HEK293 (cell line): ENCODE data around the gene TMEM100.

ENCODE experiments used
- EGR2 ChIP-seq: fragments of 450-650 bp; formaldehyde crosslinking; IDR thresholded peaks from 2 replicates; pipeline ENCODE4 v1.5.1; 2016; ENCODE audit warnings: low read depth, missing biosample characterization, missing genetic modification characterization
- IKZF3 ChIP-seq: fragments of 450-650 bp; IDR thresholded peaks from 2 replicates; pipeline ENCODE4 v1.5.0; 2018; ENCODE audit warnings: missing biosample characterization, mild to moderate bottlenecking, missing genetic modification characterization, moderate library complexity
- INSM2 ChIP-seq: fragments of 450-650 bp; formaldehyde crosslinking; IDR thresholded peaks from 2 replicates; pipeline ENCODE4 v1.5.1; 2016; ENCODE audit warnings: missing biosample characterization, missing genetic modification characterization
- PRDM10 ChIP-seq: fragments of 450-650 bp; formaldehyde crosslinking; IDR thresholded peaks from 2 replicates; pipeline ENCODE4 v1.5.1; 2016; ENCODE audit warnings: missing biosample characterization, missing genetic modification characterization
- SCRT2 ChIP-seq: fragments of 450-650 bp; formaldehyde crosslinking; IDR thresholded peaks from 2 replicates; pipeline ENCODE4 v1.5.1; 2016; ENCODE audit warnings: missing biosample characterization, missing genetic modification characterization
- ZBTB44 ChIP-seq: fragments of 450-650 bp; IDR thresholded peaks from 2 replicates; pipeline ENCODE4 v1.5.1; 2018; ENCODE audit warnings: missing biosample characterization, mild to moderate bottlenecking, missing genetic modification characterization
- ZEB2 ChIP-seq: fragments of 450-650 bp; formaldehyde crosslinking; IDR thresholded peaks from 2 replicates; pipeline ENCODE4 v1.5.1; 2016; ENCODE audit warnings: missing biosample characterization, missing genetic modification characterization
- ZIC2 ChIP-seq: fragments of 450-650 bp; formaldehyde crosslinking; IDR thresholded peaks from 2 replicates; pipeline ENCODE4 v1.5.1; 2016; ENCODE audit warnings: missing biosample characterization, missing genetic modification characterization
- ZNF175 ChIP-seq: fragments of 450-650 bp; formaldehyde crosslinking; IDR thresholded peaks from 2 replicates; pipeline ENCODE4 v1.5.1; 2016; ENCODE audit warnings: missing biosample characterization, missing genetic modification characterization
- ZNF18 ChIP-seq: fragments of 450-650 bp; formaldehyde crosslinking; IDR thresholded peaks from 2 replicates; pipeline ENCODE4 v1.5.1; 2016; ENCODE audit warnings: missing biosample characterization, missing genetic modification characterization
- ZNF280D ChIP-seq: fragments of 450-650 bp; formaldehyde crosslinking; IDR thresholded peaks from 2 replicates; pipeline ENCODE4 v1.5.1; 2016; ENCODE audit warnings: missing biosample characterization, missing genetic modification characterization
- ZNF350 ChIP-seq: fragments of 450-650 bp; formaldehyde crosslinking; IDR thresholded peaks from 2 replicates; pipeline ENCODE4 v1.5.0; 2017; ENCODE audit warnings: missing biosample characterization, mild to moderate bottlenecking, missing genetic modification characterization
- ZNF362 ChIP-seq: fragments of 450-650 bp; formaldehyde crosslinking; IDR thresholded peaks from 2 replicates; pipeline ENCODE4 v1.5.1; 2016; ENCODE audit warnings: missing biosample characterization, missing genetic modification characterization
- ZNF366 ChIP-seq: fragments of 450-650 bp; formaldehyde crosslinking; conservative IDR thresholded peaks from 2 replicates; pipeline ENCODE4 v1.5.1; 2016; ENCODE audit warnings: missing biosample characterization, missing genetic modification characterization
- ZNF600 ChIP-seq: fragments of 450-650 bp; formaldehyde crosslinking; IDR thresholded peaks from 2 replicates; pipeline ENCODE4 v1.5.1; 2016; ENCODE audit warnings: missing biosample characterization, missing genetic modification characterization
- ZNF843 ChIP-seq: fragments of 450-650 bp; formaldehyde crosslinking; IDR thresholded peaks from 2 replicates; pipeline ENCODE4 v1.5.1; 2016; ENCODE audit warnings: missing biosample characterization, missing genetic modification characterization
- ZSCAN16 ChIP-seq: fragments of 450-650 bp; formaldehyde crosslinking; IDR thresholded peaks from 2 replicates; pipeline ENCODE4 v1.5.1; 2016; ENCODE audit warnings: missing biosample characterization, missing genetic modification characterization
- TF ChIP-seq, protein P1 (sequence below): fragments of 450-650 bp; formaldehyde crosslinking; IDR thresholded peaks from 2 replicates; pipeline ENCODE4 v1.5.1; 2016; ENCODE audit warnings: missing biosample characterization, missing genetic modification characterization
- TF ChIP-seq, protein P2 (sequence below): fragments of 450-650 bp; formaldehyde crosslinking; IDR thresholded peaks from 2 replicates; pipeline ENCODE4 v1.5.1; 2016; ENCODE audit warnings: missing biosample characterization, missing genetic modification characterization

TMEM100 gene

GRCh38 chr17:55731586-55732250, 9.1 kb upstream of the TMEM100 start (continued):
- no peak for TF ChIP-seq EGR2 (tag by site-specific recombination)
- TF ChIP-seq ZEB2 = peak; percentile 40; the same call in 1 of the 2 replicates
- peak; percentile 76 for TF ChIP-seq IKZF3 (tag by site-specific recombination)
- TF ChIP-seq ZNF350 = no peak
- peak; percentile 92 for TF ChIP-seq ZIC2
- TF ChIP-seq, protein P1, sequence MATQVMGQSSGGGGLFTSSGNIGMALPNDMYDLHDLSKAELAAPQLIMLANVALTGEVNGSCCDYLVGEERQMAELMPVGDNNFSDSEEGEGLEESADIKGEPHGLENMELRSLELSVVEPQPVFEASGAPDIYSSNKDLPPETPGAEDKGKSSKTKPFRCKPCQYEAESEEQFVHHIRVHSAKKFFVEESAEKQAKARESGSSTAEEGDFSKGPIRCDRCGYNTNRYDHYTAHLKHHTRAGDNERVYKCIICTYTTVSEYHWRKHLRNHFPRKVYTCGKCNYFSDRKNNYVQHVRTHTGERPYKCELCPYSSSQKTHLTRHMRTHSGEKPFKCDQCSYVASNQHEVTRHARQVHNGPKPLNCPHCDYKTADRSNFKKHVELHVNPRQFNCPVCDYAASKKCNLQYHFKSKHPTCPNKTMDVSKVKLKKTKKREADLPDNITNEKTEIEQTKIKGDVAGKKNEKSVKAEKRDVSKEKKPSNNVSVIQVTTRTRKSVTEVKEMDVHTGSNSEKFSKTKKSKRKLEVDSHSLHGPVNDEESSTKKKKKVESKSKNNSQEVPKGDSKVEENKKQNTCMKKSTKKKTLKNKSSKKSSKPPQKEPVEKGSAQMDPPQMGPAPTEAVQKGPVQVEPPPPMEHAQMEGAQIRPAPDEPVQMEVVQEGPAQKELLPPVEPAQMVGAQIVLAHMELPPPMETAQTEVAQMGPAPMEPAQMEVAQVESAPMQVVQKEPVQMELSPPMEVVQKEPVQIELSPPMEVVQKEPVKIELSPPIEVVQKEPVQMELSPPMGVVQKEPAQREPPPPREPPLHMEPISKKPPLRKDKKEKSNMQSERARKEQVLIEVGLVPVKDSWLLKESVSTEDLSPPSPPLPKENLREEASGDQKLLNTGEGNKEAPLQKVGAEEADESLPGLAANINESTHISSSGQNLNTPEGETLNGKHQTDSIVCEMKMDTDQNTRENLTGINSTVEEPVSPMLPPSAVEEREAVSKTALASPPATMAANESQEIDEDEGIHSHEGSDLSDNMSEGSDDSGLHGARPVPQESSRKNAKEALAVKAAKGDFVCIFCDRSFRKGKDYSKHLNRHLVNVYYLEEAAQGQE = peak; percentile 29; the same call in 1 of the 2 replicates
- TF ChIP-seq ZSCAN16 = peak; percentile 16; the same call in 1 of the 2 replicates
- TF ChIP-seq SCRT2 (tag by site-specific recombination) = peak; percentile 99
- TF ChIP-seq ZNF600 (tag by site-specific recombination) = peak; percentile 50; the same call in 1 of the 2 replicates
- TF ChIP-seq ZNF175 (tag by site-specific recombination) = no peak
- TF ChIP-seq, protein P2, sequence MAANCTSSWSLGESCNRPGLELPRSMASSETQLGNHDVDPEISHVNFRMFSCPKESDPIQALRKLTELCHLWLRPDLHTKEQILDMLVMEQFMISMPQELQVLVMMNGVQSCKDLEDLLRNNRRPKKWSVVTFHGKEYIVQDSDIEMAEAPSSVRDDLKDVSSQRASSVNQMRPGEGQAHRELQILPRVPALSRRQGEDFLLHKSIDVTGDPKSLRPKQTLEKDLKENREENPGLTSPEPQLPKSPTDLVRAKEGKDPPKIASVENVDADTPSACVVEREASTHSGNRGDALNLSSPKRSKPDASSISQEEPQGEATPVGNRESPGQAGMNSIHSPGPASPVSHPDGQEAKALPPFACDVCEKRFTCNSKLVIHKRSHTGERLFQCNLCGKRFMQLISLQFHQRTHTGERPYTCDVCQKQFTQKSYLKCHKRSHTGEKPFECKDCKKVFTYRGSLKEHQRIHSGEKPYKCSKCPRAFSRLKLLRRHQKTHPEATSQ = no peak
- peak; percentile 67; the same call in 1 of the 2 replicates for TF ChIP-seq ZNF843 (tag by site-specific recombination)
- TF ChIP-seq INSM2 (tag by site-specific recombination) = no peak
- TF ChIP-seq ZBTB44 = peak; percentile 21; the same call in 1 of the 2 replicates
- TF ChIP-seq PRDM10 (tag by site-specific recombination) = peak; percentile 53
- 0 out of 2 replicates have a peak, but pooled peaks have one; percentile 16 for TF ChIP-seq ZNF362 (tag by site-specific recombination)
- peak; percentile 93 for TF ChIP-seq ZNF18
- TF ChIP-seq ZNF366 (tag by site-specific recombination) = 0 out of 2 replicates have a peak, but pooled peaks have one; percentile 33
- no peak for TF ChIP-seq ZNF280D (tag by site-specific recombination)
